A673 (cell line): Measurements from ENCODE around the gene EPB41. TPM values are rescaled to one million over a fixed set of nuclear protein-coding genes. Genes with fewer than 3 reads are reported as not detected.

Experiments
- BruUV-seq: library from RNA; stranded (reverse); fragments of 400-500 nt; replicated peaks from 2 replicates; lab custom pipeline; 2021; lab: Mats Ljungman, UMichigan
- CTCF ChIA-PET: fragments of 300-600 bp; sonication (Branson Sonifier 250); formaldehyde crosslinking; loops from one replicate; lab custom pipeline; 2022; ENCODE audit warnings: antibody characterized with exemption; lab: Charles Lee
- POLR2A ChIA-PET: fragments of 300-600 bp; sonication (Branson Sonifier 250); formaldehyde crosslinking; loops from one replicate; lab custom pipeline; 2022; ENCODE audit warnings: antibody characterized with exemption; ENCODE audit not compliant: low non-redundant PET; lab: Charles Lee
- DNase-seq: peaks from one replicate; pipeline ENCODE4 v3.0.0-alpha.2; 2015; ENCODE audit warnings: low spot score
- H3K27ac ChIP-seq: fragments of 200-600 bp; sonication (generic); 2 replicates; pipeline ENCODE4 v1.5.1; 2016; ENCODE audit warnings: mixed run types, low read depth, mild to moderate bottlenecking, mixed read lengths, antibody characterized with exemption, low read length; ENCODE audit not compliant: poor library complexity, severe bottlenecking
- H3K27me3 ChIP-seq: fragments of 200-600 bp; sonication (generic); replicated peaks from 2 replicates; pipeline ENCODE4 v1.6.1; 2017; ENCODE audit warnings: mixed run types, low read depth, mild to moderate bottlenecking, mixed read lengths, antibody characterized with exemption, low read length; ENCODE audit not compliant: insufficient read depth, poor library complexity
- H3K36me3 ChIP-seq: fragments of 200-600 bp; sonication (generic); 2 replicates; pipeline ENCODE4 v1.6.1; 2016; ENCODE audit warnings: mixed run types, mild to moderate bottlenecking, mixed read lengths, antibody characterized with exemption, low read length; ENCODE audit not compliant: insufficient read depth, poor library complexity, severe bottlenecking
- H3K4me1 ChIP-seq: fragments of 200-600 bp; sonication (generic); 2 replicates; pipeline ENCODE4 v1.6.1; 2017; ENCODE audit warnings: mixed run types, mild to moderate bottlenecking, mixed read lengths, antibody characterized with exemption, low read length; ENCODE audit not compliant: insufficient read depth, poor library complexity, severe bottlenecking
- H3K4me3 ChIP-seq: fragments of 200-600 bp; sonication (generic); 2 replicates; pipeline ENCODE4 v1.5.1; 2016; ENCODE audit warnings: low read depth, mixed run types, mild to moderate bottlenecking, mixed read lengths, low read length; ENCODE audit not compliant: poor library complexity, severe bottlenecking
- H3K9me3 ChIP-seq: fragments of 200-600 bp; sonication (generic); 2 replicates; pipeline ENCODE4 v1.6.1; 2016; ENCODE audit warnings: mixed run types, low read depth, mild to moderate bottlenecking, mixed read lengths, antibody characterized with exemption, low read length; ENCODE audit not compliant: poor library complexity, severe bottlenecking
- CTCF ChIP-seq: fragments of 300-800, 200-600 bp; sonication (generic); conservative IDR thresholded peaks from 2 replicates; pipeline ENCODE4 v1.5.1; 2017; ENCODE audit warnings: low read depth, mild to moderate bottlenecking, antibody characterized with exemption, low read length, moderate library complexity, mixed read lengths
- EZH2 ChIP-seq: fragments of 200-600 bp; sonication (generic); IDR thresholded peaks from 2 replicates; pipeline ENCODE4 v1.6.1; 2017; ENCODE audit warnings: borderline replicate concordance, low read depth, mild to moderate bottlenecking, mixed read lengths, antibody characterized with exemption, low read length; ENCODE audit not compliant: poor library complexity, severe bottlenecking
- intact Hi-C: fragments of 100-400 bp; cut with micrococcal nuclease; formaldehyde crosslinking; loops from one replicate; pipeline ENCODE4 v1.10.0; 2022; ENCODE audit not compliant: unreplicated experiment
- total RNA-seq: library from RNA; stranded (reverse); gene quantifications from 2 replicates; pipeline ENCODE4 v1.2.3, GENCODE V29; 2021

The EPB41 gene
- total RNA-seq, 1 experiment from 2014 or later: 337 TPM

GRCh38 chr1:29123053-29123886 lies 208.9 kb downstream of the EPB41 start:
- no TSS peak for BruUV-seq
- DNase-seq: no peak
- Histone ChIP-seq H3K27me3 (no peaks in the 10 kb centered on the region), H3K27ac (no peak overlapping the region), H3K36me3 (peaks cover 10% of the 10 kb centered on the region), H3K4me1 (peaks cover 9% of the 10 kb centered on the region), H3K9me3 (no peaks in the 10 kb centered on the region), H3K4me3 (peak overlapping the region; percentile 58)
- ChIA-PET CTCF (interaction anchor here (1.6 kb wide), 1 partner anchor 241 kb away, joined by 7 read pairs; no protein-coding TSS in a partner anchor), POLR2A (no interaction called here)
- intact Hi-C loops: loop anchor here (5.0 kb wide), 2 partner anchors 226 to 241 kb away; no protein-coding TSS in a partner anchor
- no peak for TF ChIP-seq CTCF
- no peak for TF ChIP-seq EZH2

GRCh38 chr1:29123887-29124365 lies 209.6 kb downstream of the EPB41 start, which contains the start of gene TMEM200B:
TMEM200B (minus strand) TSS chr1:29123903; CDS start chr1:29121828, 2,075 bp downstream.
- ChIA-PET POLR2A (interaction anchor here (0.5 kb wide), 1 partner anchor 50 kb away, joined by 4 read pairs; no protein-coding TSS in a partner anchor), CTCF (interaction anchor here (0.6 to 1.6 kb wide), 3 partner anchors 16 to 242 kb away, joined by 3 to 7 read pairs (median 4); no protein-coding TSS in a partner anchor)
- intact Hi-C loops: loop anchor here (5.0 kb wide), 2 partner anchors 227 to 242 kb away; no protein-coding TSS in a partner anchor
- TF ChIP-seq EZH2 (no peak), CTCF (no peak)
- BruUV-seq: no TSS peak
- Histone ChIP-seq H3K4me3 (peak within 1 kb of the TSS; percentile 58), H3K27me3 (no peaks in the 10 kb centered on the region), H3K9me3 (no peaks in the 10 kb centered on the region), H3K27ac (peak within 1 kb of the TSS; percentile 72), H3K36me3 (peaks cover 3% of the 10 kb centered on the region), H3K4me1 (peaks cover 9% of the 10 kb centered on the region)
- DNase-seq: no peak

GRCh38 chr1:29124366-29125236 lies 210.2 kb downstream of the EPB41 start:
- POLR2A ChIA-PET: interaction anchor here (0.5 to 1.0 kb wide), 3 partner anchors 16 to 55 kb away, joined by 3 to 4 read pairs (median 4); no protein-coding TSS in a partner anchor
- intact Hi-C loops: loop anchor here (5.0 kb wide), 2 partner anchors 227 to 242 kb away; no protein-coding TSS in a partner anchor
- peak; percentile 81 for DNase-seq

More at GRCh38 chr1:29124366-29125236, 210.2 kb downstream of the EPB41 start:
- H3K27me3 ChIP-seq: no peaks in the 10 kb centered on the region
- BruUV-seq: no TSS peak
- CTCF ChIA-PET: interaction anchor here (0.6 to 1.6 kb wide), 3 partner anchors 16 to 243 kb away, joined by 3 to 7 read pairs (median 4); no protein-coding TSS in a partner anchor
- H3K4me3 ChIP-seq: peak overlapping the region; percentile 58
- H3K36me3 ChIP-seq: no peaks in the 10 kb centered on the region
- H3K27ac ChIP-seq: peak overlapping the region; percentile 72
- no peaks in the 10 kb centered on the region for H3K9me3 ChIP-seq
- H3K4me1 ChIP-seq: peaks cover 9% of the 10 kb centered on the region
- TF ChIP-seq EZH2 (no peak), CTCF (peak; percentile 56)
